Heart left ventricle (tissue), 13 donors: ENCODE measurements around the gene UNC45A.

ENCODE experiments used
- CTCF ChIP-seq, 12 donors: fragments of 200-600 bp; sonication (generic) in 4 of 12; IDR thresholded peaks; one replicate each; pipeline versions ENCODE4 v1.5.0 to v1.8.0; 2018 to 2022; ENCODE audit warnings: antibody characterized with exemption in 12 of 12, mild to moderate bottlenecking in 5 of 12
- POLR2A ChIP-seq, 2 donors: fragments of 450-650 bp; IDR thresholded peaks; one replicate each; pipeline ENCODE4 v1.6.1; 2017; ENCODE audit warnings: antibody characterized with exemption in 2 of 2, mild to moderate bottlenecking in 2 of 2, moderate library complexity in 2 of 2
- donor health status: ischemic (EF 13 %, LVEDD 7.1; RV severe dilation, severe dysfunction).
- donor health status: DM: no; HTN: yes; CAD: no.
- donor health status: DM: no; HTN: no; CAD: no.
- donor health status: ischemic (EF 25% LVEDD 6.9; RV normal size, moderate dysfunction).
- donor health status: ischemic (EF 25% LVEDD 5.7; RV mildly dilated, moderate dysfunction).
- donor health status: ischemic (EF 35%, LVEDD 5.7; RV mildly dilated, moderate dysfunction).
- donor health status: nonischemic (EF 11% LVEDD 7.7; RV severe dilation, severe dysfunction).
- donor health status: DM: yes; HTN: yes; CAD: no.
- donor health status: PGD.
- donor health status: ischemic (EF 29% LVEDD 5.4; RV normal size, mild dysfunction).
- donor health status: nonischemic (EF 23%, LVEDD 6.1; RV moderate dilation, normal function).

- TF ChIP-seq POLR2A (IDR thresholded peaks at IDR 0.05) (no peak), CTCF (IDR thresholded peaks at IDR 0.05) (no peak)
These were observed 45.2 kb upstream of the UNC45A start for GRCh38 chr15:90889736-90890456.
